ENCODE data around the gene GLB1L3.

DNA sequence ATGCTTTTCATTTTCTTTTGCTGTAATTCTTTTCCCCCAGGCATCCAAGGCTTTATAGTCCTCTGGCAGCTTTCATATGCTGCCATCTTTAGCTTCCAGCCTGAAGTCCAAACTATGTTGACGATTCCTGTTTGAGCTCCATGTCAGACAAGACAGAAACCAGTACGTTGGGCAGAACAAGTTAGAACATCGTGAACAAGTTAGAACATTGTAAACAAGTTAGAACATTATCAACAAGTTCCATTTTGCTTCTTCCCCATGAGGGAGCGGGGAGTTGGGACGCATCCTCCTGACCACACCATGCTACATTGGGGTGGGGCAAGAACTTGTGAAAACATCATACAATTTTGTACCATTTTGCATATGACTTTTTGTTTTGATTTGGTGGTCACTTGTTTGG, 79.5 kb downstream of the GLB1L3 start:
- TF ChIP-seq, protein P1, sequence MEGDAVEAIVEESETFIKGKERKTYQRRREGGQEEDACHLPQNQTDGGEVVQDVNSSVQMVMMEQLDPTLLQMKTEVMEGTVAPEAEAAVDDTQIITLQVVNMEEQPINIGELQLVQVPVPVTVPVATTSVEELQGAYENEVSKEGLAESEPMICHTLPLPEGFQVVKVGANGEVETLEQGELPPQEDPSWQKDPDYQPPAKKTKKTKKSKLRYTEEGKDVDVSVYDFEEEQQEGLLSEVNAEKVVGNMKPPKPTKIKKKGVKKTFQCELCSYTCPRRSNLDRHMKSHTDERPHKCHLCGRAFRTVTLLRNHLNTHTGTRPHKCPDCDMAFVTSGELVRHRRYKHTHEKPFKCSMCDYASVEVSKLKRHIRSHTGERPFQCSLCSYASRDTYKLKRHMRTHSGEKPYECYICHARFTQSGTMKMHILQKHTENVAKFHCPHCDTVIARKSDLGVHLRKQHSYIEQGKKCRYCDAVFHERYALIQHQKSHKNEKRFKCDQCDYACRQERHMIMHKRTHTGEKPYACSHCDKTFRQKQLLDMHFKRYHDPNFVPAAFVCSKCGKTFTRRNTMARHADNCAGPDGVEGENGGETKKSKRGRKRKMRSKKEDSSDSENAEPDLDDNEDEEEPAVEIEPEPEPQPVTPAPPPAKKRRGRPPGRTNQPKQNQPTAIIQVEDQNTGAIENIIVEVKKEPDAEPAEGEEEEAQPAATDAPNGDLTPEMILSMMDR (IDR thresholded peaks at IDR 0.05 in 8 of 11, conservative IDR thresholded peaks at IDR 0.05 in 3 of 11), result no peak
- TF ChIP-seq POLR2AphosphoS5 (IDR thresholded peaks at IDR 0.05), result no peak
- TF ChIP-seq POLR2A (IDR thresholded peaks at IDR 0.05), result no peak

Measured in spleen (tissue), 7 donors.